Osteoblast (primary cell): ENCODE measurements around the gene KCTD13. TPM values are rescaled to one million over a fixed set of nuclear protein-coding genes. Genes with fewer than 3 reads are reported as not detected.
A peak's percentile ranks its signal among the peaks of the same experiment; 100 is the strongest.

Source experiments
- DNase-seq: peaks from one replicate; pipeline ENCODE4 v3.0.0; 2011; ENCODE audit warnings: low spot score, mixed read lengths; ENCODE audit not compliant: insufficient read length; ENCODE audit errors: missing footprints
- H2AFZ ChIP-seq: 2 replicates; pipeline ENCODE4 v1.6.0; 2011; ENCODE audit warnings: mild to moderate bottlenecking, low read length
- H3K27ac ChIP-seq: 2 replicates; pipeline ENCODE4 v1.5.1; 2011; ENCODE audit warnings: mild to moderate bottlenecking, low read depth, low read length, moderate library complexity
- H3K27me3 ChIP-seq: 2 replicates; pipeline ENCODE4 v1.6.0; 2012; ENCODE audit warnings: mild to moderate bottlenecking, control low read depth, inconsistent platforms, low read length, moderate library complexity; ENCODE audit not compliant: insufficient read depth
- H3K36me3 ChIP-seq: 2 replicates; pipeline ENCODE4 v1.5.1; 2011; ENCODE audit warnings: mild to moderate bottlenecking, low read length, control low read depth, moderate library complexity; ENCODE audit not compliant: insufficient read depth
- H3K4me1 ChIP-seq: 2 replicates; pipeline ENCODE4 v1.5.1; 2011; ENCODE audit warnings: mild to moderate bottlenecking, low read length, control low read depth, moderate library complexity; ENCODE audit not compliant: insufficient read depth
- H3K4me2 ChIP-seq: 2 replicates; pipeline ENCODE4 v1.6.0; 2011; ENCODE audit warnings: mild to moderate bottlenecking, low read length; ENCODE audit not compliant: insufficient read depth
- H3K4me3 ChIP-seq: fragments of 200-600 bp; sonication (generic); 3 replicates; pipeline ENCODE4 v1.5.1; 2012; ENCODE audit warnings: mild to moderate bottlenecking, low read length, inconsistent platforms; ENCODE audit not compliant: insufficient read depth
- H3K79me2 ChIP-seq: 2 replicates; pipeline ENCODE4 v1.6.0; 2012; ENCODE audit warnings: mild to moderate bottlenecking, low read length, control low read depth, inconsistent platforms; ENCODE audit not compliant: insufficient read depth
- H3K9me3 ChIP-seq: 2 replicates; pipeline ENCODE4 v1.5.1; 2011; ENCODE audit warnings: low read depth, low read length, control low read depth
- H4K20me1 ChIP-seq: 2 replicates; pipeline ENCODE4 v1.6.0; 2012; ENCODE audit warnings: mild to moderate bottlenecking, low read length, control low read depth; ENCODE audit not compliant: insufficient read depth
- total RNA-seq: library from RNA; depleted of rRNA; stranded (reverse); fragments of >200 nt; gene quantifications from 2 replicates; pipeline ENCODE4 v1.2.3, GENCODE V29; 2012
- TF ChIP-seq, protein P1 (sequence below): IDR thresholded peaks from 2 replicates; pipeline ENCODE4 v1.5.1; 2011; ENCODE audit warnings: mild to moderate bottlenecking, low read depth, low read length, moderate library complexity; ENCODE audit errors: extremely low read depth

Gene KCTD13
- total RNA-seq, 1 donor: 11.9 TPM

GRCh38 chr16:29909391-29909790, 16.6 kb downstream of the KCTD13 start:
- Histone ChIP-seq H3K4me2 (no peak overlapping the region), H3K9me3 (no peaks in the 10 kb centered on the region), H3K27me3 (no peaks in the 10 kb centered on the region), H3K4me1 (no peaks in the 10 kb centered on the region), H4K20me1 (no peaks in the 10 kb centered on the region), H2AFZ (no peak overlapping the region), H3K4me3 (no peak overlapping the region), H3K27ac (no peak overlapping the region), H3K36me3 (peaks cover 13% of the 10 kb centered on the region), H3K79me2 (no peaks in the 10 kb centered on the region)
- TF ChIP-seq, protein P1, sequence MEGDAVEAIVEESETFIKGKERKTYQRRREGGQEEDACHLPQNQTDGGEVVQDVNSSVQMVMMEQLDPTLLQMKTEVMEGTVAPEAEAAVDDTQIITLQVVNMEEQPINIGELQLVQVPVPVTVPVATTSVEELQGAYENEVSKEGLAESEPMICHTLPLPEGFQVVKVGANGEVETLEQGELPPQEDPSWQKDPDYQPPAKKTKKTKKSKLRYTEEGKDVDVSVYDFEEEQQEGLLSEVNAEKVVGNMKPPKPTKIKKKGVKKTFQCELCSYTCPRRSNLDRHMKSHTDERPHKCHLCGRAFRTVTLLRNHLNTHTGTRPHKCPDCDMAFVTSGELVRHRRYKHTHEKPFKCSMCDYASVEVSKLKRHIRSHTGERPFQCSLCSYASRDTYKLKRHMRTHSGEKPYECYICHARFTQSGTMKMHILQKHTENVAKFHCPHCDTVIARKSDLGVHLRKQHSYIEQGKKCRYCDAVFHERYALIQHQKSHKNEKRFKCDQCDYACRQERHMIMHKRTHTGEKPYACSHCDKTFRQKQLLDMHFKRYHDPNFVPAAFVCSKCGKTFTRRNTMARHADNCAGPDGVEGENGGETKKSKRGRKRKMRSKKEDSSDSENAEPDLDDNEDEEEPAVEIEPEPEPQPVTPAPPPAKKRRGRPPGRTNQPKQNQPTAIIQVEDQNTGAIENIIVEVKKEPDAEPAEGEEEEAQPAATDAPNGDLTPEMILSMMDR: no peak
- DNase-seq: peak; percentile 79

DNA sequence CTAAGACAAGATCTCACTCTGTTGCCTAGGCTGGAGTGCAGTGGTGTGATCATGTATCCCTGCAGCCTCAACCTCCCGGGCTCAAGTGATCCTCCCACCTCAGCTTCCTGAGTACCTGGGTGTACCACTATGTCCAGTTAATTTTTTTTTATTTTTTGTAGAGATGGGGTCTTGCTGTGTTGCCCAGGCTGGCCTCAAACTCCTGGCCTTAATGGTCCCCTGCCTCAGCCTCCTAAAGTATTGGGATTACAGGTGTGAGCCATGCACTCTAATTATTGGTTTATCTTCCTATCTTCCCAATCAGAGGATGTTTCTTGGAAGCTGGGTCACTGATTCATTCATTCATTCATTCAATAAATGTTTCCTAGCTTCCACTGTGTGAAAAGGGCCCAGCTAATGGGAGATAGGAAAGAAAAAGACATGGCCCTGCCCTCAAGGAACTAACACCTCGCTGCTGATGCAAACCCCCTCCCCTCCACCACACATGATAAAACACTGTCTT, 17.3 kb downstream of the KCTD13 start:
- Histone ChIP-seq H3K4me1 (no peaks in the 10 kb centered on the region), H3K79me2 (peaks cover under 1% of the 10 kb centered on the region), H3K9me3 (no peaks in the 10 kb centered on the region), H3K4me3 (no peak overlapping the region), H3K4me2 (no peak overlapping the region), H2AFZ (no peak overlapping the region), H4K20me1 (peaks cover under 1% of the 10 kb centered on the region), H3K27ac (no peak overlapping the region), H3K36me3 (peaks cover 13% of the 10 kb centered on the region), H3K27me3 (no peaks in the 10 kb centered on the region)
- TF ChIP-seq, protein P1: no peak
- DNase-seq: no peak

DNA sequence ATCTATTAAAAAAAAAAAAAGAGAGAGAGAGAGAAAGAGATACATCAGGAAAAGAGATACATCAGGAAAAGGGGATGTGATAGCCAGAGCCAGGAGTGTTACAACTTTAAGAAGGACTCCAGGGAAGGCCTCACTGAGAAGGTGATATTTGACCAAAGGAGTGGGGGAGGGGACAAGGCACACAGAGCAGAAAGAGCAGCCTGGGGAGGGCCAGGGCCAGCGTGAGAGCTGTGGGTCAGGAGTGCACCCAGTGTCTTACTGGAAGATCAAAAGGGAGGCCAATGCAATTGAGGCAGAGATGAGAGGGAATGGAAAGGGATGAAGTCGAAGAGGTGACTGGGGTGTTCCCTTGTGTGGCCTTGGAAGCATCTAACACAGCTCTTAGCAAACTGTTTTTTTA, 18.1 kb downstream of the KCTD13 start:
- Histone ChIP-seq H3K27me3 (no peaks in the 10 kb centered on the region), H3K9me3 (no peaks in the 10 kb centered on the region), H4K20me1 (peaks cover 5% of the 10 kb centered on the region), H3K4me3 (no peak overlapping the region), H3K36me3 (peaks cover 16% of the 10 kb centered on the region), H3K4me2 (no peak overlapping the region), H3K4me1 (no peaks in the 10 kb centered on the region), H3K27ac (no peak overlapping the region), H2AFZ (no peak overlapping the region), H3K79me2 (peaks cover 9% of the 10 kb centered on the region)
- DNase-seq: peak; percentile 35
- TF ChIP-seq, protein P1: no peak

DNA sequence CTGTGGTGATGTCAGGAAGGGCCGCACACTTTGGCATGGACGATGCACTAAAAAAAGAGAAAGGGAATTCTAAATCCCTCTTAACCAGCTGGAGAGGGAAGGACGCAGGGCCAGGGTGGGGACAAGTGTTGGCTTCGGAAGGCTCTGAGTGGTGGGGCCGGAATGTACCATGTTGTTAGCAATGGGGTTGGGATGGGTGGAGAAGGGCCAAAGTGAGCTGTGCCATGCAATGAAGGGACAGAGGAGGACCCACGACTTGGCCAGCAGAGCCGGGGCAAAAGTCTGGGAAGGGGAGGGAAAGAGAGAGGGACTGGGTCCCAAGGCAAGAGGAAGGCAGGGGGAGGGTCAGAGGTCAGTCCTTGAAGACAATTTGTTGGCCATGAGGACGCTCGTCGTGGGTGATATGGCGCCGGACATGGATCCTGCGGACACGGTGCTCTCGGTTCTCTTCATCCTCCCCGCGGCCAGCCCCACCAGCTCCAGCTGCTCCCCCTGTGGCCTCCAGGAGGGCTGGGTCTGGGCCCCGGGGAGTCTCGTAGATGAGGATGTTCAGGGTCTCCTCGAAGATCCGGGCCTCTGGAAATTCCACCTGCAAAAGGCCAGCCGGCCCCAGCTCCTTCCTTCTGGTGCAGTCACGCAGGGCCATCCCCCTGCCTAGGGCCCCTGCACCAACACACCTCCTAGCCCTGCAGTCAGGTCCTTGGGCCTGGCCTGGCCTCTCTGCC, 19.3 kb downstream of the KCTD13 start:
- H4K20me1 ChIP-seq: peaks cover 11% of the 10 kb centered on the region
- H3K9me3 ChIP-seq: no peaks in the 10 kb centered on the region
- no peak overlapping the region for H3K27ac ChIP-seq
- no peak overlapping the region for H3K4me3 ChIP-seq
- H3K36me3 ChIP-seq: peaks cover 16% of the 10 kb centered on the region
- peaks cover 16% of the 10 kb centered on the region for H3K79me2 ChIP-seq
- H2AFZ ChIP-seq: no peak overlapping the region
- H3K27me3 ChIP-seq: no peaks in the 10 kb centered on the region
- H3K4me2 ChIP-seq: no peak overlapping the region
- TF ChIP-seq, protein P1: no peak
- peaks cover 3% of the 10 kb centered on the region for H3K4me1 ChIP-seq
- DNase-seq: peak; percentile 70
